ENCODE measurements around the gene PRIMA1. TPM values are rescaled to one million over a fixed set of nuclear protein-coding genes. Genes with fewer than 3 reads are reported as not detected.

The PRIMA1 gene
- total and polyA plus RNA-seq, 9 of the 15 experiments (the other 6 are each of a cell fraction or from before 2014, with no cell fraction given) = not detected

- ATAC-seq (no peak), FAIRE-seq (no peak), DNase-seq (ENCODE audit: extremely low read depth in 1 of 4, low spot score in 3 of 4) (no peak)
- Histone ChIP-seq H3K4me2 (ENCODE audit: insufficient read depth, low read length) (no peak overlapping the region), H2AFZ (ENCODE audit: low read depth, low read length) (no peak overlapping the region), H3K79me2 (ENCODE audit: control insufficient read depth, insufficient read depth, low read length) (no peaks in the 10 kb centered on the region), H3K9me1 (ENCODE audit: control insufficient read depth, insufficient read depth, low read length) (no peaks in the 10 kb centered on the region), H4K20me1 (replicated peaks; ENCODE audit: control insufficient read depth, insufficient read depth, low read length) (no peaks in the 10 kb centered on the region), H3K9me3 (replicated peaks; ENCODE audit: control insufficient read depth, insufficient read depth, low read depth, low read length) (no peaks in the 10 kb centered on the region), H3K9ac (ENCODE audit: insufficient read depth in 1 of 2, low read depth in 2 of 2, low read length in 2 of 2) (no peak overlapping the region), H3K27ac (ENCODE audit: extremely low read depth, low read depth, low read length) (no peak overlapping the region), H3K4me1 (replicated peaks in 1 of 2; ENCODE audit: control insufficient read depth in 2 of 2, insufficient read depth in 2 of 2, low read length in 2 of 2) (no peaks in the 10 kb centered on the region), H3K4me3 (no peak overlapping the region), H3K27me3 (ENCODE audit: control insufficient read depth in 2 of 2, insufficient read depth in 2 of 2, low read length in 2 of 2) (peaks cover 3 to 12% of the 10 kb centered on the region in 2 experiments; a peak in 3 of 5 replicates), H3K36me3 (ENCODE audit: control insufficient read depth, insufficient read depth, low read length) (no peaks in the 10 kb centered on the region)
- under 1% methylated on average over 20 of the region's 21 CpGs for WGBS (ENCODE audit: insufficient coverage, low coverage, missing lambda C conversion rate)
- CTCF ChIA-PET (ENCODE audit: low intra/inter-chr PET ratio) = no interaction called here
- intact Hi-C loops (cut with micrococcal nuclease) (no loop called here), in situ Hi-C loops (cut with MboI) (no loop called here)
- BruUV-seq (replicated peaks) = no TSS peak
- POLR2A ChIA-PET = interaction anchor here (1.6 kb wide), 1 partner anchor 18 kb away, joined by 4 read pairs; no protein-coding TSS in a partner anchor
- TF ChIP-seq ZFP36 (IDR thresholded peaks at IDR 0.05; ENCODE audit: low read depth, low read length, partially characterized antibody) (no peak), PPARD (CRISPR knock-in tag; IDR thresholded peaks at IDR 0.05) (no peak), KLF13 (tag; IDR thresholded peaks at IDR 0.05; ENCODE audit: borderline replicate concordance, low read depth) (no peak), CREB3 (tag; conservative IDR thresholded peaks at IDR 0.05; ENCODE audit: low read depth) (no peak), CREB1 (IDR thresholded peaks at IDR 0.05) (no peak), CREB1 (CRISPR knock-in tag; IDR thresholded peaks at IDR 0.05) (no peak), FOXP4 (CRISPR knock-in tag; IDR thresholded peaks at IDR 0.05; ENCODE audit: borderline replicate concordance) (no peak), ZNF507 (tag; conservative IDR thresholded peaks at IDR 0.05) (no peak), CEBPZ (IDR thresholded peaks at IDR 0.05; ENCODE audit: borderline replicate concordance, low read depth, low read length) (no peak), MCM5 (IDR thresholded peaks at IDR 0.05; ENCODE audit: low read depth) (no peak), SIX5 (IDR thresholded peaks at IDR 0.05; ENCODE audit: borderline replicate concordance in 1 of 2, insufficient read depth in 1 of 2, low read depth in 1 of 2, low read length in 2 of 2) (no peak)
- TF ChIP-seq, protein P1, sequence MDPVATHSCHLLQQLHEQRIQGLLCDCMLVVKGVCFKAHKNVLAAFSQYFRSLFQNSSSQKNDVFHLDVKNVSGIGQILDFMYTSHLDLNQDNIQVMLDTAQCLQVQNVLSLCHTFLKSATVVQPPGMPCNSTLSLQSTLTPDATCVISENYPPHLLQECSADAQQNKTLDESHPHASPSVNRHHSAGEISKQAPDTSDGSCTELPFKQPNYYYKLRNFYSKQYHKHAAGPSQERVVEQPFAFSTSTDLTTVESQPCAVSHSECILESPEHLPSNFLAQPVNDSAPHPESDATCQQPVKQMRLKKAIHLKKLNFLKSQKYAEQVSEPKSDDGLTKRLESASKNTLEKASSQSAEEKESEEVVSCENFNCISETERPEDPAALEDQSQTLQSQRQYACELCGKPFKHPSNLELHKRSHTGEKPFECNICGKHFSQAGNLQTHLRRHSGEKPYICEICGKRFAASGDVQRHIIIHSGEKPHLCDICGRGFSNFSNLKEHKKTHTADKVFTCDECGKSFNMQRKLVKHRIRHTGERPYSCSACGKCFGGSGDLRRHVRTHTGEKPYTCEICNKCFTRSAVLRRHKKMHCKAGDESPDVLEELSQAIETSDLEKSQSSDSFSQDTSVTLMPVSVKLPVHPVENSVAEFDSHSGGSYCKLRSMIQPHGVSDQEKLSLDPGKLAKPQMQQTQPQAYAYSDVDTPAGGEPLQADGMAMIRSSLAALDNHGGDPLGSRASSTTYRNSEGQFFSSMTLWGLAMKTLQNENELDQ (CRISPR knock-in tag; IDR thresholded peaks at IDR 0.05; ENCODE audit: borderline replicate concordance) = no peak
These were observed 81.8 kb downstream of the PRIMA1 start for GRCh38 chr14:93706360-93706955.
